WTC11 (cell line): ENCODE measurements around the gene C19orf73. TPM values are rescaled to one million over a fixed set of nuclear protein-coding genes. Genes with fewer than 3 reads are reported as not detected.

Source experiments
- ATAC-seq: fragments of 200-7000 bp; cut with Tn5 transposase; 2 replicates; pipeline ENCODE4 v1.10.0; 2021; ENCODE audit warnings: mild to moderate bottlenecking, moderate library complexity
- CTCF ChIA-PET: fragments of 300-600 bp; sonication (Branson Sonifier 250); formaldehyde crosslinking; loops from one replicate; lab custom pipeline; 2021; ENCODE audit warnings: antibody characterized with exemption; lab: Charles Lee
- POLR2A ChIA-PET: fragments of 350-600 bp; sonication (Branson Sonifier 250); formaldehyde crosslinking; loops from one replicate; lab custom pipeline; 2021; ENCODE audit warnings: antibody characterized with exemption; lab: Charles Lee
- DNase-seq: peaks from one replicate; pipeline ENCODE4 v3.0.0; 2021; ENCODE audit warnings: low spot score
- H3K27ac Mint-ChIP-seq: 2 replicates; pipeline ENCODE4 v1.8.0; 2021; ENCODE audit warnings: mixed read lengths
- H3K27me3 Mint-ChIP-seq: 2 replicates; pipeline ENCODE4 v1.8.0; 2021; ENCODE audit warnings: low read depth, mild to moderate bottlenecking, moderate library complexity, mixed read lengths
- H3K36me3 Mint-ChIP-seq: 2 replicates; pipeline ENCODE4 v1.8.0; 2021; ENCODE audit warnings: mixed read lengths
- H3K4me1 Mint-ChIP-seq: 2 replicates; pipeline ENCODE4 v1.8.0; 2022; ENCODE audit warnings: mixed read lengths
- H3K4me3 Mint-ChIP-seq: 2 replicates; pipeline ENCODE4 v1.8.0; 2021; ENCODE audit warnings: mild to moderate bottlenecking, moderate library complexity, mixed read lengths
- H3K9me3 Mint-ChIP-seq: 2 replicates; pipeline ENCODE4 v1.8.0; 2021; ENCODE audit warnings: mixed read lengths
- ATF1 ChIP-seq: sonication (generic); formaldehyde crosslinking; IDR thresholded peaks from 2 replicates; pipeline ENCODE4 v1.8.1; 2023; ENCODE audit warnings: mild to moderate bottlenecking, moderate library complexity, missing genetic modification reagents
- ESRRA ChIP-seq: sonication (generic); formaldehyde crosslinking; IDR thresholded peaks from 2 replicates; pipeline ENCODE4 v1.8.1; 2022; ENCODE audit warnings: mild to moderate bottlenecking, missing genetic modification reagents, borderline replicate concordance
- ETV6 ChIP-seq: sonication (generic); formaldehyde crosslinking; IDR thresholded peaks from 2 replicates; pipeline ENCODE4 v1.8.1; 2022; ENCODE audit warnings: mild to moderate bottlenecking, missing genetic modification reagents
- FOXP1 ChIP-seq: sonication (generic); formaldehyde crosslinking; IDR thresholded peaks from 2 replicates; pipeline ENCODE4 v1.8.0; 2022; ENCODE audit warnings: missing genetic modification reagents, mild to moderate bottlenecking, moderate library complexity, borderline replicate concordance
- GRHL2 ChIP-seq: fragments of 250-450 bp; sonication (Bioruptor Pico); IDR thresholded peaks from 2 replicates; pipeline ENCODE4 v1.8.0; 2022; ENCODE audit warnings: mild to moderate bottlenecking, moderate library complexity; ENCODE audit not compliant: insufficient replicate concordance, severe bottlenecking
- GTF2I ChIP-seq: fragments of 250-450 bp; sonication (Bioruptor Pico); conservative IDR thresholded peaks from 2 replicates; pipeline ENCODE4 v1.4.0; 2021; ENCODE audit warnings: mild to moderate bottlenecking
- HMGA2 ChIP-seq: fragments of 250-450 bp; sonication (Bioruptor Pico); IDR thresholded peaks from 2 replicates; pipeline ENCODE4 v1.4.0; 2021; ENCODE audit warnings: mild to moderate bottlenecking, moderate library complexity
- MYBL2 ChIP-seq: sonication (generic); formaldehyde crosslinking; IDR thresholded peaks from 2 replicates; pipeline ENCODE4 v1.8.1; 2023; ENCODE audit warnings: mild to moderate bottlenecking, moderate library complexity, missing genetic modification reagents
- NR1H2 ChIP-seq: sonication (generic); formaldehyde crosslinking; IDR thresholded peaks from 2 replicates; pipeline ENCODE4 v1.9.0; 2021; ENCODE audit warnings: mild to moderate bottlenecking, moderate library complexity, missing genetic modification reagents
- NR2C2 ChIP-seq: sonication (generic); formaldehyde crosslinking; IDR thresholded peaks from 2 replicates; pipeline ENCODE4 v1.8.0; 2022; ENCODE audit warnings: mild to moderate bottlenecking, missing genetic modification reagents
- RORB ChIP-seq: fragments of 250-450 bp; sonication (Bioruptor Pico); IDR thresholded peaks from 2 replicates; pipeline ENCODE4 v1.9.0; 2021; ENCODE audit warnings: mild to moderate bottlenecking
- SP1 ChIP-seq: sonication (generic); formaldehyde crosslinking; conservative IDR thresholded peaks from 2 replicates; pipeline ENCODE4 v1.8.1; 2022; ENCODE audit warnings: missing genetic modification reagents
- TEAD1 ChIP-seq: sonication (generic); formaldehyde crosslinking; IDR thresholded peaks from 2 replicates; pipeline ENCODE4 v1.8.0; 2022; ENCODE audit warnings: mild to moderate bottlenecking, missing genetic modification reagents
- ZNF219 ChIP-seq: sonication (generic); formaldehyde crosslinking; IDR thresholded peaks from 2 replicates; pipeline ENCODE4 v1.8.0; 2023; ENCODE audit warnings: missing genetic modification reagents, mild to moderate bottlenecking, borderline replicate concordance
- ZNF317 ChIP-seq: sonication (generic); formaldehyde crosslinking; IDR thresholded peaks from 2 replicates; pipeline ENCODE4 v1.8.1; 2023; ENCODE audit warnings: low read depth, mild to moderate bottlenecking, moderate library complexity, missing genetic modification reagents, borderline replicate concordance
- ZNF671 ChIP-seq: fragments of 250-450 bp; sonication (Bioruptor Pico); IDR thresholded peaks from 2 replicates; pipeline ENCODE4 v1.8.0; 2021; ENCODE audit warnings: mild to moderate bottlenecking
- total RNA-seq: library from RNA; stranded (reverse); gene quantifications from 3 replicates; pipeline ENCODE4 v1.2.3, GENCODE V29; 2021
- TF ChIP-seq, protein P1 (sequence below): sonication (generic); formaldehyde crosslinking; IDR thresholded peaks from 2 replicates; pipeline ENCODE4 v1.8.0; 2023; ENCODE audit warnings: missing genetic modification reagents
- TF ChIP-seq, protein P2 (sequence below): sonication (generic); formaldehyde crosslinking; IDR thresholded peaks from 2 replicates; pipeline ENCODE4 v1.8.1; 2023; ENCODE audit warnings: mild to moderate bottlenecking, missing genetic modification reagents, moderate library complexity
- TF ChIP-seq, protein P3 (sequence below): fragments of 250-450 bp; sonication (Bioruptor Pico); IDR thresholded peaks from 2 replicates; pipeline ENCODE4 v1.9.0; 2021; ENCODE audit warnings: mild to moderate bottlenecking, borderline replicate concordance
- TF ChIP-seq, protein P4 (sequence below): sonication (generic); formaldehyde crosslinking; IDR thresholded peaks from 2 replicates; pipeline ENCODE4 v1.8.1; 2023; ENCODE audit warnings: mild to moderate bottlenecking, missing genetic modification reagents, borderline replicate concordance
- TF ChIP-seq, protein P5 (sequence below): sonication (generic); formaldehyde crosslinking; IDR thresholded peaks from 2 replicates; pipeline ENCODE4 v1.8.0; 2022; ENCODE audit warnings: mild to moderate bottlenecking, missing genetic modification reagents

Gene C19orf73
- total RNA-seq, 1 experiment from 2014 or later: 3.2 TPM

DNA sequence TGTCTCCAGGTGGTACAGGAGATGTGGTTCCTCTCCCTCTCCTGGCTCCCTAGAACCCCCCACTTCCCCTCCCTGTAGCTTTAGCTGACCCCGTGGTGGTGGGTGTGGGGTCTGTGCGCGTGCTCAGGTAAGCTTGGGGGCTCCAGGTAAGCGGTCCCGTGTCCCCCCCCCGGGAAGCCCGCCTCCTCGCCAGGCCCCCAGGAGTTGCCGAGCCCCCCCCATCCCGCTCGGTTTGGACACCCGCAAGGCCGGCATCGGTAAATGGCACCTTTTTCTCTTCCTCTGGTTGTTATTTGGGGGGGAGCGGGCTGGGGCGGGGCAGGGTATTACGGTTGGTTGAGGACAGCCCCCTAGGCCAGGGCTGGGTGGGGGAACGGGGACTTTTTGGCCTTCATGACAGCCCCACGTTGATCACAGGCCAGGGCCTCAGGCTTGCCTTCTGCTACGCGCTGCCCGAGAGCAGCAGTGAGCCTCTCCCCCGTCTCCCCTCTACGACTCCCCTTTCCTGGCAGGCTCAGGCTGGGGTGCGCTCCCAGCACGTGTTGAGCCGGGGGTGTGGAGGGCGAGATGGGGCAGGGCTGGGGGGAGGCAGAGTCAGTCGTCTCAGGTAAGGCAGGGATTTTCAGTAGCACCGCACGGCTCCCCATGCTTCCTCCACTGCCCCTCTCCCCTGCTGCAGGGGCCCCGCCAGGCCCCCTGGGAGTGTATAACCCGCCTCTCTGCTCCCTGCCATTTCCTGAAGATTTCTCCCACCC, 15.4 kb downstream of the C19orf73 start:
- ATAC-seq: no peak
- H3K9me3 Mint-ChIP-seq: no peaks in the 10 kb centered on the region
- ChIA-PET CTCF (no interaction called here), POLR2A (no interaction called here)
- no peaks in the 10 kb centered on the region for H3K27me3 Mint-ChIP-seq
- no peak for DNase-seq
- H3K27ac Mint-ChIP-seq: no peak overlapping the region
- peaks cover 18% of the 10 kb centered on the region for H3K4me1 Mint-ChIP-seq
- peaks cover 58% of the 10 kb centered on the region for H3K36me3 Mint-ChIP-seq
- no peak overlapping the region for H3K4me3 Mint-ChIP-seq
- TF ChIP-seq ZNF219 (CRISPR knock-in tag) (no peak), GTF2I (no peak), ATF1 (CRISPR knock-in tag) (no peak), ZNF671 (CRISPR knock-in tag) (no peak), ETV6 (CRISPR knock-in tag) (no peak), GRHL2 (CRISPR knock-in tag) (no peak), SP1 (CRISPR knock-in tag) (no peak), HMGA2 (CRISPR knock-in tag) (no peak), RORB (CRISPR knock-in tag) (no peak), NR1H2 (CRISPR knock-in tag) (no peak), NR2C2 (no peak), ESRRA (no peak)
- TF ChIP-seq, protein P1, sequence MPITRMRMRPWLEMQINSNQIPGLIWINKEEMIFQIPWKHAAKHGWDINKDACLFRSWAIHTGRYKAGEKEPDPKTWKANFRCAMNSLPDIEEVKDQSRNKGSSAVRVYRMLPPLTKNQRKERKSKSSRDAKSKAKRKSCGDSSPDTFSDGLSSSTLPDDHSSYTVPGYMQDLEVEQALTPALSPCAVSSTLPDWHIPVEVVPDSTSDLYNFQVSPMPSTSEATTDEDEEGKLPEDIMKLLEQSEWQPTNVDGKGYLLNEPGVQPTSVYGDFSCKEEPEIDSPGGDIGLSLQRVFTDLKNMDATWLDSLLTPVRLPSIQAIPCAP: no peak
- TF ChIP-seq, protein P2, sequence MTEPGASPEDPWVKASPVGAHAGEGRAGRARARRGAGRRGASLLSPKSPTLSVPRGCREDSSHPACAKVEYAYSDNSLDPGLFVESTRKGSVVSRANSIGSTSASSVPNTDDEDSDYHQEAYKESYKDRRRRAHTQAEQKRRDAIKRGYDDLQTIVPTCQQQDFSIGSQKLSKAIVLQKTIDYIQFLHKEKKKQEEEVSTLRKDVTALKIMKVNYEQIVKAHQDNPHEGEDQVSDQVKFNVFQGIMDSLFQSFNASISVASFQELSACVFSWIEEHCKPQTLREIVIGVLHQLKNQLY (CRISPR knock-in tag): no peak

DNA sequence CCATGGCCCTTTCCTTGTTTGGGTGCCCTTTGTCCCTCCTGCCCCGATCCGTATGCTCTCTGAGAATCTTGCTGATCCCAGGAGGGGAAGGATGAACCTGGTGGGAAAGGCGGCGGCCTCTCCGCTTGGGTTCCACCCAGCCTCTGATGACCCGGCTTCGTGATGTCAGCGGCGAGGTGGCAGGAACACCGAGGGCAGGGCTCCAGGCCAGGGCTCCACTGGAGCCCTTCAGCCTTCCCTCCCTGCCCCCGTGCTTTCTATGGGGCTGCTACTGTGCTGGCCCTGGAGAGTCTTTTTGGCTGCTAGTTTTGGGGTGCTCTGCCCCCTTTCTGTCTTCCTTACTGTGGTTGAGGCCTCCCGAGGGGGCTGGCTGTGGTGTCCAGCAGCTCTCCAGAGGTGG, 16.6 kb downstream of the C19orf73 start:
- Mint-ChIP-seq H3K4me3 (no peak overlapping the region), H3K27ac (no peak overlapping the region), H3K9me3 (no peaks in the 10 kb centered on the region), H3K4me1 (peaks cover 18% of the 10 kb centered on the region), H3K36me3 (peaks cover 60% of the 10 kb centered on the region), H3K27me3 (no peaks in the 10 kb centered on the region)
- ChIA-PET CTCF (no interaction called here), POLR2A (interaction anchor here (1.1 kb wide), 1 partner anchor 12 kb away, joined by 3 read pairs; the partner anchor contains the start of gene LIN7B)
- DNase-seq: no peak
- no peak for ATAC-seq
- TF ChIP-seq, protein P3, sequence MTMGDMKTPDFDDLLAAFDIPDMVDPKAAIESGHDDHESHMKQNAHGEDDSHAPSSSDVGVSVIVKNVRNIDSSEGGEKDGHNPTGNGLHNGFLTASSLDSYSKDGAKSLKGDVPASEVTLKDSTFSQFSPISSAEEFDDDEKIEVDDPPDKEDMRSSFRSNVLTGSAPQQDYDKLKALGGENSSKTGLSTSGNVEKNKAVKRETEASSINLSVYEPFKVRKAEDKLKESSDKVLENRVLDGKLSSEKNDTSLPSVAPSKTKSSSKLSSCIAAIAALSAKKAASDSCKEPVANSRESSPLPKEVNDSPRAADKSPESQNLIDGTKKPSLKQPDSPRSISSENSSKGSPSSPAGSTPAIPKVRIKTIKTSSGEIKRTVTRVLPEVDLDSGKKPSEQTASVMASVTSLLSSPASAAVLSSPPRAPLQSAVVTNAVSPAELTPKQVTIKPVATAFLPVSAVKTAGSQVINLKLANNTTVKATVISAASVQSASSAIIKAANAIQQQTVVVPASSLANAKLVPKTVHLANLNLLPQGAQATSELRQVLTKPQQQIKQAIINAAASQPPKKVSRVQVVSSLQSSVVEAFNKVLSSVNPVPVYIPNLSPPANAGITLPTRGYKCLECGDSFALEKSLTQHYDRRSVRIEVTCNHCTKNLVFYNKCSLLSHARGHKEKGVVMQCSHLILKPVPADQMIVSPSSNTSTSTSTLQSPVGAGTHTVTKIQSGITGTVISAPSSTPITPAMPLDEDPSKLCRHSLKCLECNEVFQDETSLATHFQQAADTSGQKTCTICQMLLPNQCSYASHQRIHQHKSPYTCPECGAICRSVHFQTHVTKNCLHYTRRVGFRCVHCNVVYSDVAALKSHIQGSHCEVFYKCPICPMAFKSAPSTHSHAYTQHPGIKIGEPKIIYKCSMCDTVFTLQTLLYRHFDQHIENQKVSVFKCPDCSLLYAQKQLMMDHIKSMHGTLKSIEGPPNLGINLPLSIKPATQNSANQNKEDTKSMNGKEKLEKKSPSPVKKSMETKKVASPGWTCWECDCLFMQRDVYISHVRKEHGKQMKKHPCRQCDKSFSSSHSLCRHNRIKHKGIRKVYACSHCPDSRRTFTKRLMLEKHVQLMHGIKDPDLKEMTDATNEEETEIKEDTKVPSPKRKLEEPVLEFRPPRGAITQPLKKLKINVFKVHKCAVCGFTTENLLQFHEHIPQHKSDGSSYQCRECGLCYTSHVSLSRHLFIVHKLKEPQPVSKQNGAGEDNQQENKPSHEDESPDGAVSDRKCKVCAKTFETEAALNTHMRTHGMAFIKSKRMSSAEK (CRISPR knock-in tag): no peak
- TF ChIP-seq, protein P1: no peak
- TF ChIP-seq, protein P4, sequence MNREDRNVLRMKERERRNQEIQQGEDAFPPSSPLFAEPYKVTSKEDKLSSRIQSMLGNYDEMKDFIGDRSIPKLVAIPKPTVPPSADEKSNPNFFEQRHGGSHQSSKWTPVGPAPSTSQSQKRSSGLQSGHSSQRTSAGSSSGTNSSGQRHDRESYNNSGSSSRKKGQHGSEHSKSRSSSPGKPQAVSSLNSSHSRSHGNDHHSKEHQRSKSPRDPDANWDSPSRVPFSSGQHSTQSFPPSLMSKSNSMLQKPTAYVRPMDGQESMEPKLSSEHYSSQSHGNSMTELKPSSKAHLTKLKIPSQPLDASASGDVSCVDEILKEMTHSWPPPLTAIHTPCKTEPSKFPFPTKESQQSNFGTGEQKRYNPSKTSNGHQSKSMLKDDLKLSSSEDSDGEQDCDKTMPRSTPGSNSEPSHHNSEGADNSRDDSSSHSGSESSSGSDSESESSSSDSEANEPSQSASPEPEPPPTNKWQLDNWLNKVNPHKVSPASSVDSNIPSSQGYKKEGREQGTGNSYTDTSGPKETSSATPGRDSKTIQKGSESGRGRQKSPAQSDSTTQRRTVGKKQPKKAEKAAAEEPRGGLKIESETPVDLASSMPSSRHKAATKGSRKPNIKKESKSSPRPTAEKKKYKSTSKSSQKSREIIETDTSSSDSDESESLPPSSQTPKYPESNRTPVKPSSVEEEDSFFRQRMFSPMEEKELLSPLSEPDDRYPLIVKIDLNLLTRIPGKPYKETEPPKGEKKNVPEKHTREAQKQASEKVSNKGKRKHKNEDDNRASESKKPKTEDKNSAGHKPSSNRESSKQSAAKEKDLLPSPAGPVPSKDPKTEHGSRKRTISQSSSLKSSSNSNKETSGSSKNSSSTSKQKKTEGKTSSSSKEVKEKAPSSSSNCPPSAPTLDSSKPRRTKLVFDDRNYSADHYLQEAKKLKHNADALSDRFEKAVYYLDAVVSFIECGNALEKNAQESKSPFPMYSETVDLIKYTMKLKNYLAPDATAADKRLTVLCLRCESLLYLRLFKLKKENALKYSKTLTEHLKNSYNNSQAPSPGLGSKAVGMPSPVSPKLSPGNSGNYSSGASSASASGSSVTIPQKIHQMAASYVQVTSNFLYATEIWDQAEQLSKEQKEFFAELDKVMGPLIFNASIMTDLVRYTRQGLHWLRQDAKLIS (CRISPR knock-in tag): no peak
- TF ChIP-seq GTF2I (no peak), FOXP1 (CRISPR knock-in tag) (no peak), SP1 (CRISPR knock-in tag) (no peak), TEAD1 (CRISPR knock-in tag) (no peak), ZNF317 (CRISPR knock-in tag) (no peak), MYBL2 (CRISPR knock-in tag) (no peak)
- TF ChIP-seq, protein P5, sequence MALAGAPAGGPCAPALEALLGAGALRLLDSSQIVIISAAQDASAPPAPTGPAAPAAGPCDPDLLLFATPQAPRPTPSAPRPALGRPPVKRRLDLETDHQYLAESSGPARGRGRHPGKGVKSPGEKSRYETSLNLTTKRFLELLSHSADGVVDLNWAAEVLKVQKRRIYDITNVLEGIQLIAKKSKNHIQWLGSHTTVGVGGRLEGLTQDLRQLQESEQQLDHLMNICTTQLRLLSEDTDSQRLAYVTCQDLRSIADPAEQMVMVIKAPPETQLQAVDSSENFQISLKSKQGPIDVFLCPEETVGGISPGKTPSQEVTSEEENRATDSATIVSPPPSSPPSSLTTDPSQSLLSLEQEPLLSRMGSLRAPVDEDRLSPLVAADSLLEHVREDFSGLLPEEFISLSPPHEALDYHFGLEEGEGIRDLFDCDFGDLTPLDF (CRISPR knock-in tag): no peak
